ENCODE results near the gene HECTD3. TPM values are rescaled to one million over a fixed set of nuclear protein-coding genes. Genes with fewer than 3 reads are reported as not detected.
"Not testable (repeated sequence)": the region's sequence is repeated elsewhere in the genome, so short reads cannot be mapped to it uniquely, and the experiment has no call there.

The HECTD3 gene
- total RNA-seq, 2 donors from 2014 or later = 18.9 to 24.2 TPM

- intact Hi-C loops (cut with DNase I) = loop anchor here in 1 of 2 donors (10.0 kb wide), 1 partner anchor 168 kb away; no protein-coding TSS in a partner anchor
- DNase-seq = no peak
- ATAC-seq = no peak
These were observed 8.2 kb downstream of the HECTD3 start for GRCh38 chr1:45002650-45003645.

- ATAC-seq, DNase-seq: not testable (repeated sequence)
- intact Hi-C loops (cut with DNase I) = loop anchor here in 1 of 2 donors (10.0 kb wide), 1 partner anchor 167 kb away; no protein-coding TSS in a partner anchor
These were observed 9.5 kb downstream of the HECTD3 start for GRCh38 chr1:45001576-45001975.

GRCh38 chr1:45001011-45001481, 10.1 kb downstream of the HECTD3 start:
- ATAC-seq = peak; percentile 33 to 87
- no peak for DNase-seq
- intact Hi-C loops (cut with DNase I) = loop anchor here in 1 of 2 donors (10.0 kb wide), 1 partner anchor 166 kb away; no protein-coding TSS in a partner anchor

- ATAC-seq (no peak), DNase-seq (no peak)
- intact Hi-C loops (cut with DNase I) = no loop called here
These were observed 11.9 kb downstream of the HECTD3 start for GRCh38 chr1:44999232-44999631.

- intact Hi-C loops (cut with DNase I) = no loop called here
- DNase-seq (no peak), ATAC-seq (no peak)
These were observed 15.5 kb downstream of the HECTD3 start for GRCh38 chr1:44995467-44996238.

- intact Hi-C loops (cut with DNase I) = no loop called here
- DNase-seq (no peak), ATAC-seq (peak; percentile 55 to 56)
These were observed 16.7 kb downstream of the HECTD3 start for GRCh38 chr1:44994309-44994898.

- no peak for ATAC-seq
- intact Hi-C loops (cut with DNase I) = no loop called here
- DNase-seq = no peak
These were observed 22.5 kb downstream of the HECTD3 start for GRCh38 chr1:44988531-44989156.

GRCh38 chr1:44985747-44986359, 25.3 kb downstream of the HECTD3 start:
- ATAC-seq = peak in 1 of 2 donors; percentile 15

GRCh38 chr1:44977372-44977771, 33.8 kb downstream of the HECTD3 start:
- ATAC-seq; intact Hi-C loops (cut with DNase I); DNase-seq: not testable (repeated sequence)

More at GRCh38 chr1:44985747-44986359, 25.3 kb downstream of the HECTD3 start:
- DNase-seq = no peak
- intact Hi-C loops (cut with DNase I) = no loop called here

- DNase-seq (no peak), ATAC-seq (no peak)
- intact Hi-C loops (cut with DNase I) = no loop called here
These were observed 34.9 kb downstream of the HECTD3 start for GRCh38 chr1:44976252-44976651.

GRCh38 chr1:44973645-44974044, 37.5 kb downstream of the HECTD3 start:
- intact Hi-C loops (cut with DNase I) = no loop called here
- ATAC-seq = no peak
- no peak for DNase-seq

GRCh38 chr1:44970317-44970716, 40.8 kb downstream of the HECTD3 start:
- no peak for DNase-seq
- no peak for ATAC-seq
- intact Hi-C loops (cut with DNase I) = no loop called here

GRCh38 chr1:44964396-44964795, 46.7 kb downstream of the HECTD3 start:
- ATAC-seq (no peak), DNase-seq (no peak)
- intact Hi-C loops (cut with DNase I) = no loop called here

- ATAC-seq (no peak), DNase-seq (no peak)
- intact Hi-C loops (cut with DNase I) = no loop called here
These were observed 48.4 kb downstream of the HECTD3 start for GRCh38 chr1:44962729-44963128.

GRCh38 chr1:44962022-44962421, 49.1 kb downstream of the HECTD3 start:
- ATAC-seq; DNase-seq; intact Hi-C loops (cut with DNase I): not testable (repeated sequence)

GRCh38 chr1:44957566-44957965, 53.6 kb downstream of the HECTD3 start:
- DNase-seq; intact Hi-C loops (cut with DNase I); ATAC-seq: not testable (repeated sequence)

GRCh38 chr1:44956077-44956476, 55.0 kb downstream of the HECTD3 start:
- DNase-seq; intact Hi-C loops (cut with DNase I); ATAC-seq: not testable (repeated sequence)
